HG03135 (cell line): Measurements from ENCODE around the gene NXPE3.
"Not testable (repeated sequence)": the region's sequence is repeated elsewhere in the genome, so short reads cannot be mapped to it uniquely, and the experiment has no call there.

ENCODE experiments used
- ATAC-seq: cut with Tn5 transposase; IDR thresholded peaks from one replicate; pipeline ENCODE4 v1.9.1; 2021; ENCODE audit warnings: mild to moderate bottlenecking, moderate library complexity; ENCODE audit not compliant: unreplicated experiment

The NXPE3 gene

GRCh38 chr3:101779047-101779821, at the start of gene NXPE3:
Gene NXPE3, plus strand, starts transcription at chr3:101779211. Its CDS starts 6,386 bp downstream, at chr3:101785597.
- peak; percentile 94 for ATAC-seq

DNA sequence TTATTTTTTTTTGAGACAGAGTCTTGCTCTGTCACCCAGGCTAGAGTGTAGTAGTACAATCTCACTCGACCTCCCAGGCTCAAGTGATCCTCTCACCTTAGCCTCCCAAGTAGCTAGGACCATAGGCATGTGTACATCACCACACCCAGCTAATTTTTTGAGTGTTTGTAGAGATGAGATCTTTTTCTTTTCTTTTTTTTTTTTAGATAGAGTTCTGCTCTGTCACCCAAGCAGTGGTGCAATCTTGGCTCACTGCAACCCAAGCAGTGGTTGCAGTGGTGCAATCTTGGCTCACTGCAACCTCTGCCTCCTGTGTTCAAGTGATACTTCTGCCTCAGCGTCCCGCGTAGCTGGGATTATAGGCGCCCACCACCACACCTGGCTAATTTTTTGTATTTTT, 49.4 kb upstream of the NXPE3 start:
- no peak for ATAC-seq

- no peak for ATAC-seq
These were observed 48.2 kb upstream of the NXPE3 start for GRCh38 chr3:101730839-101731238.

DNA sequence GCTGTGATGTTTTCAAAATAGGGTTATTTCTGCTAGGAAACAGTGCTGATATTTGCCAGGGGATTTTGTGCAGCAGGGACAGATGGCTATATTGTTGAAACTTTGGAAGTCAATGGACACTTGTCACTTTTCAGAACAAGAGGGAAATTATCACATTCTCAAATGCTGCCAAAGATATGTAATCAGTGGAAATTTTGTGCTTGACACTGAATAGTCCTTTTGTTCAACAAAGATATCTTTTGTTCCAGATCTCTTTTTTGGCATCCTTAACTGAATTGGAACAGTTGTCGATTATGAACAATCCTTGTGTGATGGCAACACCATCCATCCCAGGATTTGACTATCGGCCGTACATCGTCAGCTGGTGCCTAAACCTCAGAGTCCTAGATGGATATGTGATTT, 46.8 kb upstream of the NXPE3 start:
- no peak for ATAC-seq

- no peak for ATAC-seq
These were observed 43.2 kb upstream of the NXPE3 start for GRCh38 chr3:101735833-101736232.

DNA sequence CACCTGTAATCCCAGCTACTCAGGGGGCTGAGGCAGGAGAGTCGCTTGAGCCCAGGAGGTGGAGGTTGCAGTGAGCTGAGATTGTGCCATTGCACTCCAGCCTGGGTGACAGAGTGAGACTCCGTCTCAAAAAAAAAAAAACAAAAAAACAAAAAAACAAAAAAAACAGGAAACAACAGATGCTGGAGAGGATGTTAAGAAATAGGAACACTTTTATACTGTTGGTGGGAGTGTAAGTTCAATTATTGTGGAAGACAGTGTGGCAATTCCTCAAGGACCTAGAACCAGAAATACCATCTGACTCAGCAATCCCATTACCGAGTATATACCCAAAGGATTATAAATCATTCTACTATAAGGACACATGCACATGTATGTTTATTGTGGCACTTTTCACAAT, 37.1 kb upstream of the NXPE3 start:
- not testable (repeated sequence) for ATAC-seq

- ATAC-seq, result no peak
These were observed 34.2 kb upstream of the NXPE3 start for GRCh38 chr3:101744811-101745210.

- not testable (repeated sequence) for ATAC-seq
These were observed 33.1 kb upstream of the NXPE3 start for GRCh38 chr3:101745934-101746333.

- not testable (repeated sequence) for ATAC-seq
These were observed 25.5 kb upstream of the NXPE3 start for GRCh38 chr3:101753386-101754113.

DNA sequence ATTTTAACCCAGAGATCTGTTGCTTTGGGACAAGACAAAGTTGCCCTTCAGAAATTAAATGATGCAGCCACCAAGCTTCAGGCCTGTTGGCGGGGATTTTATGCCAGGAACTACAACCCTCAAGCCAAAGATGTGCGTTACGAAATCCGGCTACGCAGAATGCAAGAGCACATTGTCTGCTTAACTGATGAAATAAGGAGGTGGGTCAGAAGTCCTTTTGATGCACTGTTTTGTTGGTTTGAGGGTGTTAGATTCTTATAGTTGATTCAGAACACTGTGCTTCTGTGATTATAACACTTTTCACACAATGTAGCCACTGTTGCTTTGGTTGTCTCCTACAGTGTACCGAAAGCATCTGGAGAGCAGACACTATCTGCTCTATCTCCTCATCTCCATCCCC, 20.8 kb upstream of the NXPE3 start:
- ATAC-seq, result no peak

DNA sequence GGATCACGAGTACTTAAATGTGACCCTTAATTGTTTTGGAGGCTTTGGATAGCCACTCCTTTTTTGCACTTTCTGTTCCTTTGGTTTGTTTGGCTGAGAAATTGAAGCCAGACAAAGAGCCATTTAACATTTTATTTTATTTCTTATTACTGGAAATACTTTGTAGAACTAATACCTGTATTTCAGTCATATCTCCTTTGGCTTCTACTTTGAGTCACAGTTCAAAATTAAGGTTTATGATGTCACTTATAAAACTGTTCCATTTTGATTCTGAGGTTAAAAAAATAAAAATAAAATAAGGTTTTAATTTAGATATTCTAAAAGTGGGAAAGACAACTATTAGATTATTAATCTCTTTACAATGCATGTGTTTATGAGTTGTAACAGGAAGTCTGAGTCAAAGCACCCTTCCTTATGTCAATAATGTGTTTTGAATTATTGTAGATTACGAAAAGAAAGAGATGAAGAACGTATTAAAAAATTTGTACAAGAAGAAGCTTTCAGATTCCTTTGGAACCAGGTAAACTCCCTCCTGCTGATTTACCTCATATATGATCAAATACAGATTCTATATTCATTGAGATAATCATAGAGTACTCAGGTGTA, 16.9 kb upstream of the NXPE3 start:
- ATAC-seq, result no peak

DNA sequence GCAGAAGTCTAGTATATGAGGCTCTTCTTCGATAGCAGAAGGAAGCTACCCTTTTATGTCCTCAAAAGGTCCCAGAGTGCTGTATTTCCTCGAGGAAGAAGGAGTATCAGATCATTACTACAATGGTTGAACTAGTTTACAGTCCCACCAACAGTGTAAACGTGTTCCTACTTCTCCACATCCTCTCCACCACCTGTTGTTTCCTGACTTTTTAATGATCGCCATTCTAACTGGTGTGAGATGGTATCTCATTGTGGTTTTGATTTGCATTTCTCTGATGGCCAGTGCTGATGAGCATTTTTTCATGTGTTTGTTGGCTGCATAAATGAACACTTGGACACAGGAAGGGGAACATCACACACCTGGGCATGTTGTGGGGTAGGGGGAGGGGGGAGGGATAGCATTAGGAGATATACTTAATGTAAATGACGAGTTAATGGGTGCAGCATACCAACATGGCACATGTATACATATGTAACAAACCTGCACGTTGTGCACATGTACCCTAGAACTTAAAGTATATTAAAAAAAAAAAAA, 1.2 kb upstream of the NXPE3 start:
- not testable (repeated sequence) for ATAC-seq

DNA sequence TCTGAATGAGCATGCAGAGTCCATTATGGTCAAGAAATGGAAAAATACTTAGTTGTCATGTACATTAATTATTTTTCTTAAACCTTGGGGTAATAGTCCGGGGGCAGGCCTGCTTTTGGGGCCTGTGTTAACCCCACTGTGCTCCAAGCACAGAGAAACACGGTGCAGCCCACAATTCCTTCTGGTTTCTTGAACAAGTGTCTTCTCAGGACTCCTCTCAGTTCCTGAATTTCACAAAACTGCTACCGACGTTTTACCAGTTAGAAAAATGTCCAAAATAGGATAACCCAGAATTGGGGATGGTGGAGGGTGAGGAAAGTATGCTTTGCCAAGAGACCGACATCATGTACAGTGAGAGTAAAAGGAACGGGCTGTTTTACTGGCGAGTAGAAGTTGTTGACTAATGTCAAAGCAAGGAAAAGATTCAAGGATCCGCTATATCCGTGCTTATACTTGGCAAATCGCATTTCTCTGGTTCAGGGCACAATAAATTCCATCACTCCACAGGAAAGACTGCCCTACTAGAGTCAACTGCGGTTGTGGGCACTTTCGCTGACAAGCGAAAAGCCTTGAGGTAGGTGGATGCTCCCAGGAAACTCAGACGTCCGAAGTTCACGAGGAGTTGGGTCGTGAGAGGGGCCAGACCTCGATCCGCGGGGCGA, 495 bp upstream of the NXPE3 start:
- ATAC-seq, result no peak

DNA sequence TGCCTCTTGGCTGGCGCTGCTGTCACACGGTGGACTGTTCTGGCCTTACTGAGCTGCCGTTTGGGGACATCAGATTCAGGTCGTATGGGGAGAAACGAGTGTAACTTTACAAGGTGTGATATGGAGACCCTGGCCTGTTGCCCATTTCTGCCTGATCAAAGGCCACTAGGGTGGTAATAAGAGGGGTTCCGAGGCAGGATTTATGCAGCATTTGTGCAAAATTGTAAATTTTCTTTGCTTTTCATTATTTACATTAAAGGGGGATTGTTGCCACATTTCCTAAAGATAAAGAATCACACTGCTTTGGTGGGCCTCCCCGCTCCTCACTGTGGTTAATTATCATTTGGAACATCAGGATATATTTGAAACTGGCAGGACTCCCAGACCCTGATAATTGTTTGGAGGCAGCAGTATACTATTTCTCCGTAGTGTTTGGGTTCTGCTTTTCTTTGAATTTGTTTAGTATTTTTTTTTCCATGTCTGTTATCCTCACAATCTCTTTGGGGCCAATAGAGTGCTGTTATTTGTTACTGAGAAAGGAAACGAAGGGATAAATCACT, 891 bp downstream of the NXPE3 start:
- no peak for ATAC-seq

DNA sequence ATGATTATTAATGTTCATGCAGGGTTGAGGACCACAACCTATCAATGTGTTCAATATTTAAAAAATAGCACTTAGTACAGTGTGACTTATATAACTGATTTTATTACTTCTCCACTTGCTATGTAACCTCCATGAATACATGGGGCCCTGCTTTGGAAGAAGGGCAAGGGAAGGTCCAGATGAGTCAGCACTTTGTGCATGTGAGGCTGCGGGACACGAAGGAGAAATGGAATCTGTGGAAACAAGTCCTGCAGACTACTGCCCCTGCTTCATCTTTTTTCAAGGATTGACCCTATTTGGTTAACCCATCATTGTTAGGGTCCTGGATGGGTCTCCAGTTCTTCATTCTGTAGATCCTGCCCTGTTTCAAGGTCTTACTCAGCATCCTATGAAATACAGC, 1.6 kb downstream of the NXPE3 start:
- no peak for ATAC-seq

- no peak for ATAC-seq
These were observed 2.2 kb downstream of the NXPE3 start for GRCh38 chr3:101781166-101781565.

DNA sequence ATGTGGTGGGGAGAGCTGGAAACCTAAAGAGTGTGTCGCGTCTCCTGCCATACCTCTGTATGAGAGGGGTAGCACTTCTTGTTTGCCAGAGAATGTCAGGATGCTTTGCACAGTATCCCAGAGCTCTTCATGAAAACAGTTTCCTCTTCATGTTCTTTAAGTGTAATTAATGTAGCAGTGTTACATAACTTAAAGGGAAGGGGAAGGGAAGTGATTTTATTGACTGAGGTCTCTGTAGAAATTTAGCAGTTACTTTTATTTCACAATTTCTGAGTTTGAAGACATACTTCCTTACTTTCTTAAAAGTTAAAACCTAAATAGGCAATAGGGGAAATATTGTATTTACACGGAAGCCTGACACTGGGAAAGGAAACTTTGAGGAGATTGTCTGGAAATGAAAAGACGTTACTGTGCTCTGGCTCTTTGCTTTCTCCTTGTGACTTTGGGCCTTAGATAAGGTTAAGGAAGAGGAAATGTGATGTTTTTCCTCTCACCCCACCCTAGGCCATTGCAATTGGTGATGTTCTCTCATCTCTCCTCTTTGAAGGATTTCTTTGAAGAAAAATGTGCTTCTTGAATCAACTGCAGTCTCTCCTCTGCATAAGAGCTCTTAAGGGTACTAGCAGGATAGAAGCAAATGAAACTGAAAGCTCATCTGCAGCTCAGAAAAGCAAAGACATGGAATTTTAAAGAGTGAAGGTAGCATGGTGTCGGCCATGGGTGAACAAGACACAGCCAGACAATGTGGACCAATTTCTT, 6.0 kb downstream of the NXPE3 start:
- ATAC-seq, result no peak

DNA sequence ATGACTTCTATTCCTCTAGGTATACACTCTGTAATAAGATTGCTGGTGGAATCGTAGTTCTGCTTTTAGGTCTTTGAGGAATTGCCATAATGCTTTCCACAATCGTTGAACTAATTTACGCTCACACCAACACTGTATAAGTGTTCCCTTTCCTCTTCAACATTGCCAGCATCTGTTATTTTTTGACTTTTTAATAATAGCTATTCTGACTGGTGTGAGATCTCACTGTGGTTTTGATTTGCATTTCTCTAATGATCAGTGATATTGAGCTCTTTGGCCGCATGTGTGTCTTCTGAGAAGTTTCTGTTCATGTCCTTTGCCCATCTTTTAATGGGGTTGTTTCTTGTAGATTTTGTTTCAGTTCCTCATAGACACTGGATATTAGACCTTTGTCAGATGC, 12.8 kb downstream of the NXPE3 start:
- peak; percentile 96 for ATAC-seq

DNA sequence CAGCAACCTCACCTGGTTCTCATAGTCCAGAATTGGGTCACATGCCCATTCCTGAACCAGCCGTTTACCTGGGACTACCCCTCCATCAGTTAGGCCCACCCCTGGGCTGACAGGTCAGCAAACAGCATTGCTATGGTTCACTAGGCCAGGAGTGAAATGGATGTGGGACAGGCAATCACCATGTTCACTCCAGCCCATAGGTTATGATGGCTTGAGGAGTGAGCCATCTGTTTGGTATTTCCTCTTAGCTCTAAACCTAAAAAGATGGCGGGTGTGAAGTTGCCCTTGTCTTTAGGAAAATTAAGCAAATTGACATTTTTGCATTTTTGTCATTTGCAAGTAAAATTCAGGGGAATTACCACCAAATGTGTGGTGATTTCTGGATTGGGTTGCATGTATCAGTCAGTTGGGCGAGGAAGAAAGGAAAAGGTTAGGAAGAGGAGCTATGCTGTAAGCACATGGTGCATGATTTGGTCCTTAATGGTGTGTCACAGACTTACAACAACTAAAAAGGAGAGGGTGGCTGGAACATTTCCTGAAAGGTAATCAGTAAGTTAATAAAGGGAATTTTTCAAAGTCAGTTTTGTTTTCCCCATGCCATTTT, 17.2 kb downstream of the NXPE3 start:
- ATAC-seq, result no peak

GRCh38 chr3:101801174-101801573, 22.2 kb downstream of the NXPE3 start:
- no peak for ATAC-seq
